HG02938 (cell line): ENCODE measurements around the gene STPG1.

Experiments used
- ATAC-seq: cut with Tn5 transposase; IDR thresholded peaks from one replicate; pipeline ENCODE4 v1.9.1; 2021; ENCODE audit warnings: mild to moderate bottlenecking, moderate library complexity; ENCODE audit not compliant: unreplicated experiment

STPG1 gene

GRCh38 chr1:24319962-24320361 is 93.6 kb downstream of the STPG1 start:
- ATAC-seq: no peak

- ATAC-seq: no peak
Observed at GRCh38 chr1:24319312-24319863, 94.2 kb downstream of the STPG1 start, which contains the start of gene GRHL3. Gene GRHL3, plus strand, starts transcription at chr1:24319357. Its CDS starts 195 bp downstream, at chr1:24319552.

GRCh38 chr1:24318615-24319311 is 94.8 kb downstream of the STPG1 start:
- ATAC-seq: no peak

- no peak for ATAC-seq
Observed at GRCh38 chr1:24317956-24318614, 95.5 kb downstream of the STPG1 start.

DNA sequence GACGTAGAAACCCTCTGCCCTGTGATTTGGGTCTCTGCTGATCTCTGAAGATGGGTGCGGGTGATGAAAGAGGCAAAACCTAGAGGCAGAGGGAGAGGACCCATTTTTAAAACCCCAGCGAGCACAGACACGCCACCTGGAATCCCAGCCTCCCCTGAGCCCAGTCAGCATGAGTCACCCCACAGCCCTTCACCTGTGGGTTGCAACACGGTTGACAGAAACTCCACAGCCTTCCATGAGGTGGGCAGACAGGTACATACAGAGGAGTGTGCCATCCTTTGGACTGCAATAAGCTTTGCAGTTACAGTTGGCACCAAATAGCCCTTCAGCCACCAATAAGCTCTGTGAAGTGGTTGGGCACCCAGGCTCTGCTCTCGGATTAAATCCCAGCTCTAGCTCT is 96.5 kb downstream of the STPG1 start:
- ATAC-seq: no peak

DNA sequence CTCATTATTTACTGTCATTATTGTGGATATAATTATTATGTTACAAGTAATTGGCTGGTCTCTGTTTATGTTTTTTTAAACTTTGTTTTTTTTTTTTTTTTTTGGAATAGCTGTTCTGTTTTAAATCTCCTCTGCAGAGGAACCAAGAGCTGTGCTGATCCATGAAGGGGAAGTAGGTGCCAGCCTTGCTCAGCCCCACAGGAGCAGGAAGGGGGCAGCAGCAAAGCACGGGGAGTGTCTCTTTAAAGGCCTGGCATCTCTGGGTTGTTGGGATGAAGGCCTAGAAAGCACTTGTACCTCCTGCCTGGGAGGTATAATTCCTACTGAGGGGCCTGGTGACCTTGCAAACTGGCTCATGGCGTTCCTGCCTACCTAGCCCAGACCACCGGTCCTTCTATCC is 96.9 kb downstream of the STPG1 start:
- ATAC-seq: no peak

DNA sequence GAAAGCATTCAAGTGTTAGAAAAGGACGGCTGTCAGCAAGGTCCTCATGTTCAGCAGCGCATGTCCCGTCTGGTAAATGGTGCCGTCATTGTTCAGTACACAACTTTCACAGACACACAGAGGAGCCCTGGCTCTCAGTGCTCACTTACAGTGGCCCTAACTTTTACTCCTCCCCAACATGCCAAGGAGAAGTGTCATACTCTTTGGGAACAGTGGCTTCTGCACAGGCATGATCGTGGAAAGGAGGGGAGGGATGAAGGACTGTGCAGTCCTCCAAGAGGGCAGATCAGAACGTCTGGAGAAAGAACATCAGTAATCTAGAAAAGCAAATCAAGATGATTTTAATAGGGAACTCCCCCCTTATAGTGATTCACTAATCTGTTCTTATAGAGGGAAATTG is 98.2 kb downstream of the STPG1 start:
- ATAC-seq: no peak

- ATAC-seq: no peak
Observed at GRCh38 chr1:24311741-24312140, 101.8 kb downstream of the STPG1 start.

DNA sequence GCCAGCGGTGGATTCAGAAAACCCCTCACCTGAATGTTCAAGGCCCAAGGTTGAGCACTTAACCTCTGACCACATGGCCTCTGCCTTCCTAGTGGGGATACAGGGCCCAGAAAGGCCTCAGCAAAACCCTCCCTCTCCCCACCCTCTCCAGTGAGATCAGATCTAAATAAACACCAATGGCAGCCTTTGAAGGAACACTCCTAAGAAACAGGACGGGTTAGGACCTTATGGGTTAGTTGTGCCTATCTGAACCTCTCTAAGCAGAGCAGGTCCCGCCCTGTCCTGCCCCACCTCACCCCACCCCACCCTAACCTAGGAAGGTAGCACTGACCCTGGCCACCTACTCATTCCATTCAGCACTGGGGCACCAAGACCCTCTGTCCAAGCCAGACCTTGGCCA is 102.3 kb downstream of the STPG1 start:
- no peak for ATAC-seq

DNA sequence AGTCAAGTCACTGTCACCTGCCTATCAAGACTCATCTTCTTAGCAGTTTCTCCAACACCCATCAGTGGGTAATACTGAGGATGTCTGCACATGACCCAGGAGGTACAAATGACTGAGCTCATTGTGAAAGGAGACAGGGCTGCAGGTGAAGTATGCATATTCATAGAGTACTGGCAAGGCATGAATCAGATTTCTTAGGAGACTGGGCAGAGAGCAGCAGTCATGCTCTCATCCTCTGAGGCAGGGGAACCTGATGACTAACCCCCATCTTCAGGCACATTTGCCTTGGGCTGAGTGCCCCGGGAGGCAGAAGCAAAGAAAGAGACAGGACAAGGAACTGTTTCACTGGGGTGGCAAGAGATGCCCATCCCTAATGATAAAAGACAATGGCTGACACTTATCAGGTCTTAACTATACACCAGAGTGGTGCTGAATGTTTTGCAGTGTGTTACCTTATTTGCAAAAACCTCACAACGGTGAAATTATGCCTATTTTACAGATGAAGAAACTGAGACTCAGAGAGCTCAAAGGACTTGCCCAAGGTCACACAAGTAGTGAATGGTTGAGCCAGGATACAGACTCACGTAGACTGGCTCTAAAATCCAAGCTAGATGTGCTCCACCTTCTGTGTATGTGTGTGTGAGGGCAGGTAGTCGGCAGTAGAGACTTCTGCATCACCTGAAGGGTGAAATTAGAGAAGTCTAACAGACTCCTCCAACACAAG is 103.7 kb downstream of the STPG1 start:
- ATAC-seq: no peak

- no peak for ATAC-seq
Observed at GRCh38 chr1:24308365-24309015, 105.1 kb downstream of the STPG1 start.
